T1000 (cell line): Measurements from ENCODE around the gene FASN.

ENCODE experiments used
- DNase-seq: peaks from one replicate; lab custom pipeline; 2025; ENCODE audit warnings: mixed read lengths; lab: John Stamatoyannopoulos, UW

The FASN gene

GRCh38 chr17:82087961-82088837, 9.8 kb downstream of the FASN start:
- DNase-seq, result no peak

- DNase-seq, result no peak
Observed at GRCh38 chr17:82086941-82087906, 10.8 kb downstream of the FASN start.

- no peak for DNase-seq
Observed at GRCh38 chr17:82085931-82086764, 11.9 kb downstream of the FASN start.

GRCh38 chr17:82085031-82085861, 12.8 kb downstream of the FASN start:
- no peak for DNase-seq

- DNase-seq, result no peak
Observed at GRCh38 chr17:82084373-82085030, 13.5 kb downstream of the FASN start.

- no peak for DNase-seq
Observed at GRCh38 chr17:82083533-82084359, 14.3 kb downstream of the FASN start.

GRCh38 chr17:82083009-82083408, 15.0 kb downstream of the FASN start:
- no peak for DNase-seq

- no peak for DNase-seq
Observed at GRCh38 chr17:82082456-82082855, 15.6 kb downstream of the FASN start.

- no peak for DNase-seq
Observed at GRCh38 chr17:82081966-82082365, 16.1 kb downstream of the FASN start.

- no peak for DNase-seq
Observed at GRCh38 chr17:82081546-82081945, 16.5 kb downstream of the FASN start.

- DNase-seq, result no peak
Observed at GRCh38 chr17:82080789-82081464, 17.1 kb downstream of the FASN start.

- no peak for DNase-seq
Observed at GRCh38 chr17:82080048-82080788, 17.8 kb downstream of the FASN start.

- DNase-seq, result no peak
Observed at GRCh38 chr17:82079001-82079677, 18.9 kb downstream of the FASN start.

GRCh38 chr17:82078433-82078832, 19.6 kb downstream of the FASN start:
- DNase-seq, result no peak

- no peak for DNase-seq
Observed at GRCh38 chr17:82077617-82078358, 20.2 kb downstream of the FASN start.

- DNase-seq, result no peak
Observed at GRCh38 chr17:82076785-82077591, 21.0 kb downstream of the FASN start.
